Common myeloid progenitor, CD34-positive (primary cell): Measurements from ENCODE around the gene HNRNPM.

ENCODE experiments used
- CTCF ChIA-PET: fragments of 350-600 bp; sonication (Branson Sonifier 250); formaldehyde crosslinking; loops from one replicate; lab custom pipeline; 2021; ENCODE audit warnings: antibody characterized with exemption; lab: Charles Lee
- POLR2A ChIA-PET: fragments of 350-600 bp; sonication (Branson Sonifier 250); formaldehyde crosslinking; loops from one replicate; lab custom pipeline; 2021; ENCODE audit warnings: antibody characterized with exemption; lab: Charles Lee
- DNase-seq, 3 donors: peaks; one replicate each; pipeline versions ENCODE4 v3.0.0 to v3.0.0-alpha.2; 2013
- H3K27ac ChIP-seq, 2 experiments: 1 replicate in 1 of 2; 2 replicates in 1 of 2; pipeline ENCODE4 v1.7.0; 2013; ENCODE audit warnings: inconsistent platforms in 2 of 2, low read length in 2 of 2, mild to moderate bottlenecking in 2 of 2, low read depth in 1 of 2, moderate library complexity in 1 of 2; ENCODE audit not compliant: severe bottlenecking in 2 of 2, insufficient read depth in 1 of 2, poor library complexity in 1 of 2
- H3K27me3 ChIP-seq, 5 experiments: replicated peaks in 2 of 5; 1 replicate in 3 of 5; 2 replicates in 2 of 5; pipeline versions ENCODE4 v1.6.1 to v1.7.0; 2013; ENCODE audit warnings: low read length in 4 of 5, mild to moderate bottlenecking in 2 of 5, moderate library complexity in 2 of 5, inconsistent platforms in 1 of 5; ENCODE audit not compliant: insufficient read depth in 5 of 5, control insufficient read depth in 4 of 5
- H3K36me3 ChIP-seq, 4 experiments: 1 replicate in 2 of 4; 2 replicates in 2 of 4; pipeline versions ENCODE4 v1.6.1 to v1.7.0; 2013; ENCODE audit warnings: low read length in 3 of 4, control low read depth in 1 of 4, mild to moderate bottlenecking in 1 of 4; ENCODE audit not compliant: control insufficient read depth in 4 of 4, insufficient read depth in 4 of 4
- H3K4me1 ChIP-seq, 4 experiments: 1 replicate in 3 of 4; 2 replicates in 1 of 4; pipeline versions ENCODE4 v1.6.1 to v1.7.1; 2013; ENCODE audit warnings: low read length in 3 of 4, mild to moderate bottlenecking in 3 of 4, control low read depth in 1 of 4, inconsistent platforms in 1 of 4, moderate library complexity in 1 of 4; ENCODE audit not compliant: control insufficient read depth in 4 of 4, insufficient read depth in 4 of 4; ENCODE audit errors: control extremely low read depth in 1 of 4
- H3K4me3 ChIP-seq, 7 experiments: 1 replicate in 4 of 7; 2 replicates in 3 of 7; pipeline versions ENCODE4 v1.5.1 to v1.7.0; 2013; ENCODE audit warnings: mild to moderate bottlenecking in 7 of 7, low read length in 6 of 7, moderate library complexity in 6 of 7, inconsistent platforms in 2 of 7, low read depth in 2 of 7, control low read depth in 1 of 7; ENCODE audit not compliant: insufficient read depth in 4 of 7, control insufficient read depth in 1 of 7; ENCODE audit errors: extremely low read depth in 1 of 7
- H3K9me3 ChIP-seq, 5 experiments: 1 replicate in 4 of 5; 2 replicates in 1 of 5; pipeline versions ENCODE4 v1.6.1 to v1.7.1; 2013; ENCODE audit warnings: low read length in 4 of 5, mild to moderate bottlenecking in 2 of 5, inconsistent platforms in 1 of 5, low read depth in 1 of 5, moderate library complexity in 1 of 5; ENCODE audit not compliant: control insufficient read depth in 4 of 5, insufficient read depth in 2 of 5; ENCODE audit errors: control extremely low read depth in 1 of 5
- WGBS: methylation state at CpG from one replicate; pipeline ENCODE4 v1.1.5; 2013; ENCODE audit not compliant: insufficient coverage; 5-methylcytosine and 5-hydroxymethylcytosine counted together

The HNRNPM gene

GRCh38 chr19:8461891-8462290 is 17.1 kb downstream of the HNRNPM start:
- POLR2A ChIA-PET = interaction anchor here (0.6 to 1.5 kb wide), 2 partner anchors 17 to 42 kb away, joined by 3 read pairs; no protein-coding TSS in a partner anchor
- peaks cover 41 to 95% (median 59%) of the 10 kb centered on the region in 4 experiments for H3K36me3 ChIP-seq
- DNase-seq = no peak
- H3K27me3 ChIP-seq = no peaks in the 10 kb centered on the region
- WGBS = 98% methylated on average over 13 of the region's 14 CpGs
- H3K4me3 ChIP-seq = no peak overlapping the region
- no peaks in the 10 kb centered on the region for H3K9me3 ChIP-seq
- CTCF ChIA-PET = interaction anchor here (0.7 to 1.5 kb wide), 3 partner anchors 10 to 108 kb away, joined by 3 to 8 read pairs (median 4); no protein-coding TSS in a partner anchor
- H3K27ac ChIP-seq = no peak overlapping the region
- H3K4me1 ChIP-seq = peaks cover 0 to 3% (median under 1%) of the 10 kb centered on the region in 4 experiments

GRCh38 chr19:8462571-8462970 is 17.8 kb downstream of the HNRNPM start:
- POLR2A ChIA-PET = interaction anchor here (0.6 to 1.5 kb wide), 2 partner anchors 18 to 42 kb away, joined by 3 read pairs; no protein-coding TSS in a partner anchor
- no peaks in the 10 kb centered on the region for H3K9me3 ChIP-seq
- no peak overlapping the region for H3K4me3 ChIP-seq
- H3K27ac ChIP-seq = no peak overlapping the region
- peaks cover 39 to 95% (median 60%) of the 10 kb centered on the region in 4 experiments for H3K36me3 ChIP-seq
- CTCF ChIA-PET = interaction anchor here (0.6 to 1.5 kb wide), 3 partner anchors 16 to 108 kb away, joined by 3 to 8 read pairs (median 4); no protein-coding TSS in a partner anchor
- peaks cover 0 to 3% (median under 1%) of the 10 kb centered on the region in 4 experiments for H3K4me1 ChIP-seq
- no peak for DNase-seq
- 94% methylated on average over 5 of the region's 5 CpGs for WGBS
- H3K27me3 ChIP-seq = no peaks in the 10 kb centered on the region

- 98% methylated on average over 6 of the region's 8 CpGs for WGBS
- POLR2A ChIA-PET = no interaction called here
- no peak overlapping the region for H3K4me3 ChIP-seq
- CTCF ChIA-PET = interaction anchor here (1.5 kb wide), 1 partner anchor 16 kb away, joined by 8 read pairs; no protein-coding TSS in a partner anchor
- peaks cover 45 to 93% (median 62%) of the 10 kb centered on the region in 4 experiments for H3K36me3 ChIP-seq
- no peak overlapping the region for H3K27ac ChIP-seq
- no peaks in the 10 kb centered on the region for H3K9me3 ChIP-seq
- H3K4me1 ChIP-seq = peaks cover 0 to 1% (median under 1%) of the 10 kb centered on the region in 4 experiments
- DNase-seq = no peak
- H3K27me3 ChIP-seq = no peaks in the 10 kb centered on the region
Measured at GRCh38 chr19:8463365-8463764, 18.6 kb downstream of the HNRNPM start.

GRCh38 chr19:8466018-8466417 is 21.2 kb downstream of the HNRNPM start:
- 98% methylated on average over 4 of the region's 4 CpGs for WGBS
- ChIA-PET CTCF (interaction anchor here (1.4 kb wide), 1 partner anchor 57 kb away, joined by 3 read pairs; no protein-coding TSS in a partner anchor), POLR2A (interaction anchor here (0.7 kb wide), 1 partner anchor 115 kb away, joined by 3 read pairs; no protein-coding TSS in a partner anchor)
- Histone ChIP-seq H3K9me3 (no peaks in the 10 kb centered on the region), H3K4me3 (no peak overlapping the region), H3K4me1 (no peaks in the 10 kb centered on the region), H3K36me3 (peaks cover 56 to 93% (median 72%) of the 10 kb centered on the region in 4 experiments), H3K27me3 (no peaks in the 10 kb centered on the region), H3K27ac (no peak overlapping the region)
- DNase-seq = no peak

- ChIA-PET POLR2A (interaction anchor here (0.6 kb wide), 1 partner anchor 199 kb away, joined by 4 read pairs; no protein-coding TSS in a partner anchor), CTCF (no interaction called here)
- Histone ChIP-seq H3K27me3 (no peaks in the 10 kb centered on the region), H3K27ac (no peak overlapping the region), H3K9me3 (no peaks in the 10 kb centered on the region), H3K4me1 (peaks cover 0 to 9% (median 4%) of the 10 kb centered on the region in 4 experiments), H3K4me3 (no peak overlapping the region), H3K36me3 (peaks cover 51 to 98% (median 71%) of the 10 kb centered on the region in 4 experiments)
- no peak for DNase-seq
- 82% methylated on average over 1 of the region's 3 CpGs for WGBS
Measured at GRCh38 chr19:8468124-8468523, 23.3 kb downstream of the HNRNPM start.

DNA sequence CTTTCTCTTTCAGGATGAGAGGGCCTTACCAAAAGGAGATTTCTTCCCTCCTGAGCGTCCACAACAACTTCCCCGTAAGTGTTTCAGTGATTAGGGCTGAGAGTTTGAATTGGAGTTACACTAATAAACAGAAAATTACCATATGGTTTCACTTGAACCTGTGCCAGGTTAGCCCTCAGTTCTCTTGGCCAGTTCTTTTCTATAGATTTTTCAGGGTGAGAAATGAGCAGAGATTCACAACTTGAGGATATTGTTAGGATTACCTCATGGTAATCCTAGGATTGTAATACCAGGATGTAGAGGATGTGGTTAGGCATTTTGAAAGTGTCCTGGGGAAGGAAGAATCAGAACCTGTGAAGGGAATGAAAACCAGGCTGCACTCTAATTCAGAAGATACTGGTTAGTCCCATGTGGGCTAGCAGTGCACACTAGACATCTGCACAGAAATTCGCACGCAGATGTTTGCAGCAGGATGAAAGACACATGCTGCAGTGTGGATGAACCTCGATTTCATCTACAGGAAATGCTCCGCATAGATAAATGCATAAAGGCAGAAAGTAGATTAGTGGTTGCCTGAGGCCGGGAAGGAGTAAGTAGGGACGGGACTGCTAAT is 24.1 kb downstream of the HNRNPM start:
- Histone ChIP-seq H3K4me1 (peaks cover 0 to 16% (median 9%) of the 10 kb centered on the region in 4 experiments), H3K27ac (no peak overlapping the region), H3K27me3 (no peaks in the 10 kb centered on the region), H3K36me3 (peaks cover 49 to 91% (median 67%) of the 10 kb centered on the region in 4 experiments), H3K4me3 (no peak overlapping the region), H3K9me3 (no peaks in the 10 kb centered on the region)
- no peak for DNase-seq
- ChIA-PET CTCF (no interaction called here), POLR2A (no interaction called here)
- 85% methylated on average over 6 of the region's 8 CpGs for WGBS
